Measurements from ENCODE around the gene FARSA.
"Not testable (repeated sequence)": the region's sequence is repeated elsewhere in the genome, so short reads cannot be mapped to it uniquely, and the experiment has no call there.

FARSA gene

DNA sequence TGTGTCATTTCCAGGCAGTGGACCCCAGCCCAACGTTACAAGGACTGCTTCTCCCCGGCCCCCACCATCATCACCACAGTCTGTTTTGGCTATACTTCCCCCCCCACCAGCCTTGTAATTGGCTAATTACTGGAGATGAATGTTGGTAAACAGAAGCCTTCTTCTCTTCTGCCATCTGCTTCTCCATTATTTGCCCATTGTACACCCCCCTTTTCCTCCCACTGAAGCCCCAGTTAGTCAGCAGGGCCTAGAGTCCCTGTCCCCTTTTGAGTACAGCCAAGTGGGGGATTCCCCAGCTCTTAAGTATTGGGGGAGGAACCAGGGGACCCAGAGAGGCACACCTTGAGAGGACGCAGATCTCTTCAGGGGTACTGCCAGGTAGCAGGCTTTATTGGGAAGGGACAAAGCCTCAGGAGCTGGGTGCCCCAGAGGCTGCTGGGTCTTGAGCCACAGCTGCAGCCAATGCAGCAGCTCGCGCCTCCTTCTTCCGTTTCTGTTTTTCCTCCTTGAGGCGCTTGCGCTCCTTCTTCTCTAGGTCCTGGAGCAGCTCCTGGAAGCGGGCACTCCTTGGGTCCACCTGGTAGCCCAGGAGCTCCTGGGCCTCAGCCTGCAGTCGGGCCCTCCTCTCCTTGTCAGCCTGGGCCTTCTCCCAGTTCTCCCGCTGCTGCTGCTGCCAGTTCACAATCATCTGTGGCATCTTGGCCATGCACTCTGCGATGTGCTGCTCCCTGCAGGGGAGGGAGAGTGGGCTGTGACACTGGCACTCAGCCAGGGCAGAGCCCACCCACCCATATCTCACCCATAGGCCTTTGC is 20.5 kb upstream of the FARSA start:
- DNase-seq, result peak; percentile 21

DNA sequence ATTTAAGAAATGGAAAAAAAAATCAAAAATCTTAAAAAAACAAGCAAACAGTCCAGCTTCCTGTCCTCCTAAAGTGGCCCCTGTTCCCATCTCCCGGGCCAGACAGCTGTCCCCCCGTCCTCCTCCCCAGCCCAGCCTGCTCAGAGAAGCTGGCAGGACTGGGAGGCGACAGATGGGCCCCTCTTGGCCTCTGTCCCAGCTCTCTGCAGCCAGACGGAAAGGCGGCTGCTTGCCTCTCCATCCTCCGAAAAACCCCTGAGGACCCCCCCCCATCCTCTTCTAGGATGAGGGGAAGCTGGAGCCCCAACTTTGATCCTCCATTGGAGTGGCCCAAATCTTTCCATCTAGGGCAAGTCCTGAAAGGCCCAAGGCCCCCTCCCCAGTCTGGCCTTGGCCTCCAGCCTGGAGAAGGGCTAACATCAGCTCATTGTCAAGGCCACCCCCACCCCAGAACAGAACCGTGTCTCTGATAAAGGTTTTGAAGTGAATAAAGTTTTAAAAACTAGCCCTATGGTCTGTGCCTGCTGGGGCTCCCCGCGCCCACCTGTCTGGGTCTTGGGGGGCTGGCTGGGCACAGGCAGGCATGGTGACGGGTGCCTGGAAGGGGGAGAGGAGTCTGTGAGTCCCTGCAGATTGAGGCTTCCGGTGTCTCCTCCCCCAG is 19.8 kb upstream of the FARSA start:
- no peak for DNase-seq

DNA sequence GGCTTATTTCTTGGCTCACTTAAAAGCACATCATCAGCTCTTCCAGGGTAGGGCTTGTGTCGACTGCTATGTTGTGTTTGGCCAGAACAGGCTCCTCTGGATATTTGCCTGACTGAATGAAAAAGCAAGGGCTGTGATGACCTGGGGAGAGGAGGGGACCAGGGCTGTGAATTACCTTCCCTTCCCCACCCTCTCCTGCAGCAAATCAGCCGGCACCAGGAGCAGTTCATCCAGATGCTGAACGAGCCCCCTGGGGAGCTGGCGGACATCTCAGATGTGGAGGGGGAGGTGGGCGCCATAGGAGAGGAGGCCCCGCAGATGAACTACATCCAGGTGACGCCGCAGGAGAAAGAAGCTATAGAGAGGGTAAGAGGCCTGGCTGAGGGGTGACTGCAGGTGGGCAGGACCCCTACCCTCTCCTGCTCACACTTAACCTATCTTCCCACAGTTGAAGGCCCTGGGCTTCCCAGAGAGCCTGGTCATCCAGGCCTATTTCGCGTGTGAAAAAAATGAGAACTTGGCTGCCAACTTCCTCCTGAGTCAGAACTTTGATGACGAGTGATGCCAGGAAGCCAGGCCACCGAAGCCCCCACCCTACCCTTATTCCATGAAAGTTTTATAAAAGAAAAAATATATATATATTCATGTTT is 19.1 kb upstream of the FARSA start:
- peak; percentile 40 for DNase-seq

DNA sequence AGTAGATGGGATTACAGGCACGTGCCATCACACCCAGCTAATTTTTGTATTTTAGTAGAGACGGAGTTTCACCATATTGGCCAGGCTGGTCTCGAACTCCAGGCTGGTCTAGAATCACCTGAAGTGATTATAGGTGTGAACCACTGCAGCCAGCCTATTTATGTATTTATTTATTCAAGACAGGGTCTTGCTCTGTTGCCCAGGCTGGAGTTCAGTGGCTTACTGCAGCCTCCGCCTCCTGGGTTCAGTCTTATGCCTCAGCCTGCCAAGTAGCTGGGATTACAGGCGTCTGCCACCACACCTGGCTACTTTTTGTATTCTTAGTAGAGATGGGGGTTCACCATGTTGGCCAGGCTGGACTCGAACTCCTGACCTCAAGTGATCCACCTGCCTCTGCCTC is 18.5 kb upstream of the FARSA start:
- not testable (repeated sequence) for DNase-seq

DNA sequence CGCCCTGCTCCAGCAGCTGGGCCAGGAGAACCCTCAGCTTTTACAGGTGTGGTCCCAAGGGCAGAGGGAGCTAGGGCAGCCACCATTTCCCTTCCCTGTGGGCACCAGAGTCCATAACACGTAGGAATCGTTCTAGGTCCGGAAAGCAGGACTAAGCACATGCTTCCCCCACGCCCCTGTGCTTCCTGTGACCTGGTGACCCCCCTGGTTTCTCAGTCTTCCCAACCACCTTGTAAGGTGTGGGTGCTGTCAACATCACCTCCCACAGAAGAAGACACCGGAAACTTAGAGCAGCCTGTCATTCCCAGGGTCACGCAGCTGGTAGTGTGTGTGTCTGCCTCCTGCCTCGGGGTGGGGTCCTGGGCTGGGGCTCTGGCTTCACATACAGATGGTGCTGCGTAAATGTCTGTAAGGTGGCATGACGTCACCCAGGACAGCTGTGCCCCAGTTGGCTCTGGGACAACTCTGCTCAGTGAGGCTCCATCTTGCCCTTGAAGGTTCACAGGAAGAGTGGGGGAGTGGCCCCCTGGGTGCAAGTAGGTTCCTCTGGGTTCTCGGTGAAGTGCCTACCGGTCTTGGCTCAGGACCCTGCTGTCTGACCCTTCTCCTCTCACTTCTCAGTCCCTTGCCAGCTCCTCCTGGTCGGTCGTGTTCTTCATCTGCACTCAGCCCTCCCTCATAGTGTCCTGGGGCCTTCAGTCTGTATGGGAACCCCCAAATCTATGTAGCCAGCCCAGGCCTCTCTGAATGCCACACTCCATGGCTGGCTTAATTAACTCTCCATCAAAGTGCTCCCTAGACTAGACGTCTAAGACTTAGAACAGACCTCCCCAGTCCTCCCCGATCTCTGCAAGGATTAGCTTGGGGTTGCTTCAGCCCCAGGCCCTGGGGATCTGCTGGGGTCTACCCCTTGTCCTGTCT is 16.1 kb upstream of the FARSA start:
- DNase-seq, result no peak

DNA sequence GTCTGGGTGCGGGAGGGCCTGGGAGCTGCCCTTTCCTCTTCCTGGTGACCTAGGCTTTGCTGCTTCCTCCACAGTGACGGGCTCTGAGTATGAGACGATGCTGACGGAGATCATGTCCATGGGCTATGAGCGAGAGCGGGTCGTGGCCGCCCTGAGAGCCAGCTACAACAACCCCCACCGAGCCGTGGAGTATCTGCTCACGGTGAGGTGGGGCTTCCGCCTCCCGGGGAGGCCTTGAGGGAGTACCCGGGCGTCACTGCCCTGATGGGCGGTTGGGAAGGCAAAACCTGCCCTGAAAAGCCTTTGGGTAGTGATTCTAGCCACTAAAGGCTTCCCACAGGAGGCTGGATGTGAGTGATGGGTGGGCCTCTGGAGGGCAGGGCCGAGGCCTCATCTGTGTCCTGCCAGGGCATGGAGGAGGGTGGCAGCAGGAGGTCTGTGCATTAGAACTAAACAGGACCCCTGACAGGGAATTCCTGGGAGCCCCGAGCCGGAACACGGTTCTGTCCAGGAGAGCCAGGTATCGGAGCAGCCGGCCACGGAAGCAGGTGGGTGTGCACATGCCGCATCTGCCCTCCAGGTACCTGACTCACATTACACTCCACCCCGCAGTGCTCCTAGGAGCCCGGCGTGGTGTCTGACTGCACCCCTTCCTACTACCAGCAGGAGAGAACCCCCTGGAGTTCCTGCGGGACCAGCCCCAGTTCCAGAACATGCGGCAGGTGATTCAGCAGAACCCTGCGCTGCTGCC is 15.3 kb upstream of the FARSA start:
- DNase-seq, result no peak

DNA sequence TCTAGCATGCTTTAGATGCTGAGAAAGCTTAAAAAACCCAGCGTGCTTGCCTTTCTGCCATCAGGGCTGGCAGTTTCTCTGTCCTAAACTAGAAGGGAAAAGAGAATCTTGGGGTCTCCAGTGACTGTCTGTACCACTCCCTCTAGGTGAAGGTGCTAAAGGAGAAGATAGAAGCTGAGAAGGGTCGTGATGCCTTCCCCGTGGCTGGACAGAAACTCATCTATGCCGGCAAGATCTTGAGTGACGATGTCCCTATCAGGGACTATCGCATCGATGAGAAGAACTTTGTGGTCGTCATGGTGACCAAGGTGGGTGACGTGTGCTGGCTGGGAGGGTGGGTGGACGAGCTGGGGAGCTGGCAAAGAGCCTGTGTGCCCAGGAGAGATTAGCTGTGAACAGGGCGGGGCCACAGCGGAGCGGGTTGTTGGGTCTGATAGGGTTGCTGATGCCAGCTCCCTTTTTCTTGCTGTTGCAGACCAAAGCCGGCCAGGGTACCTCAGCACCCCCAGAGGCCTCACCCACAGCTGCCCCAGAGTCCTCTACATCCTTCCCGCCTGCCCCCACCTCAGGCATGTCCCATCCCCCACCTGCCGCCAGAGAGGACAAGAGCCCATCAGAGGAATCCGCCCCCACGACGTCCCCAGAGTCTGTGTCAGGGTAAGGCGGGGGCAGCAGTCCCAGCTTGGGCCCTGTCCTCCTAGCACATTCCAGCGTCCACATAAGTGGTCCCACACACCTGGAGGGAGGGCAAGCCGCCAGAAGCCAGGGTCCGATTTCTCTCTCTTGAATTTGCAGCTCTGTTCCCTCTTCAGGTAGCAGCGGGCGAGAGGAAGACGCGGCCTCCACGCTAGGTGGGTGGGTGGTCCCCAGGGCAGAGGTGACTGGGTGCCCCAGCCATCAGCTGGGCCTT is 14.4 kb upstream of the FARSA start:
- no peak for DNase-seq

DNA sequence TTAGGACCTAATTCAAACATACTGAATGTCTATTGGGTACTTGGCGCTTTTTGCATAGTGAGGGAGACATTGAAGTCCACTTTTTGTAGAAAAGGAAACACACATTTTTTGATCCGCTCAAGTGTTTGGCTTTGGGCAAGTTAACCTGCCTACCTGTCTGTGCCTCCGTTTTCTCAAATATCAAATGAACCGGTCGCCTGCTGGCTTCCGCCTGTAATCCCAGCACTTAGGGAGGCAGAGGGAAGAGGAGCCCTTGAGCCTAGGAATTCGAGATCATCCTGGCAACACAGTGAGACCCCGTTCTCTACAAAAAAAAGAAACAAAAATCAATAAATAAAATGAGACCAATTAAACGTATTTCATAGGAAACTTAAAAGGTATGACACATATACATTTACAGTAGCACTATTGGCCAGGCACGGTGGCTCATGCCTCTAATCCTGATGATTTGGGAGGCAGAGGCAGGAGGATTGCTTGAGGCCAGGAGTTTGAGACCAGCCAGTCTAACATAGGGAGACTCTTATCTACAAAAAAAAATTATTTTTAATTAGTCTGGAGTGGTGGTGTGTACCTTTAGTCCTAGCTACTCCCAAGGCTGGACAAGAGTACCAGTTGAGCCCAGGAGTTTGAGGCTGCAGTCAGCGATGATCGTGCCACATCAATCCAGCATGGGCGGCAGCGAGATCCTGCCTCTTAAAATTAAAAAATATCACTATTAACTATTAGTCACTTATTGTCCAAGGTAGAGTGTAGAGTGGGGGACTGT is 13.4 kb upstream of the FARSA start:
- no peak for DNase-seq

DNA sequence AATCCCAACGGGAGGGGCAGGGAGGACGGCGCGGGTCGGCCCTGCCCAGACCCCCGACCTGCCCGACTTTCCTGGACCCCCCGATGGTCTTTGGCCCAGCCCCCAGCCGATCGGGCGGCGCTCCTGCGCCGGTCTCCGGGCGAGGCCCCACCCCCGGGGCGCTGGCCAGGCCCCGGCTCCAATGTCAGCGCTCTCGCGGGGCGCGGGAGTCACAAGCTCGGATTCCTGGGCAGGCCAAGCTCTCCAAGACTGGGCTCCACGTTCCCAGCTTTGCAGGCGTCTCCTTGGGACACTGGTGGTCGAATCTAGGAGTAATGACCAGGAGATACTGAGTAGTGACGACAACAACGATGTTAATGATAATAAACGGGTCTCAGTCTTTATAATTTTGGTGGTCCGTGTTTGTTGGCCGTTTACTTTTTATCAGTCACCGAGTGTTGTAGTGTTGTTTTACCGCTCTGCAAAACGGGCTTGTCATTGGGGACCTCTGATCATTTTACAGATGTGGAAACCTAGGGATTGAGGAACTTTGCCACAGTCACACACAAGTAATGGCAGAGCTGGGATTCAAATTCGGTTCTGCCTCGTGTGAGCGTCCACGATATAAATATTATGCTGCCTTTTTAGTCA is 12.7 kb upstream of the FARSA start:
- DNase-seq, result peak; percentile 45

DNA sequence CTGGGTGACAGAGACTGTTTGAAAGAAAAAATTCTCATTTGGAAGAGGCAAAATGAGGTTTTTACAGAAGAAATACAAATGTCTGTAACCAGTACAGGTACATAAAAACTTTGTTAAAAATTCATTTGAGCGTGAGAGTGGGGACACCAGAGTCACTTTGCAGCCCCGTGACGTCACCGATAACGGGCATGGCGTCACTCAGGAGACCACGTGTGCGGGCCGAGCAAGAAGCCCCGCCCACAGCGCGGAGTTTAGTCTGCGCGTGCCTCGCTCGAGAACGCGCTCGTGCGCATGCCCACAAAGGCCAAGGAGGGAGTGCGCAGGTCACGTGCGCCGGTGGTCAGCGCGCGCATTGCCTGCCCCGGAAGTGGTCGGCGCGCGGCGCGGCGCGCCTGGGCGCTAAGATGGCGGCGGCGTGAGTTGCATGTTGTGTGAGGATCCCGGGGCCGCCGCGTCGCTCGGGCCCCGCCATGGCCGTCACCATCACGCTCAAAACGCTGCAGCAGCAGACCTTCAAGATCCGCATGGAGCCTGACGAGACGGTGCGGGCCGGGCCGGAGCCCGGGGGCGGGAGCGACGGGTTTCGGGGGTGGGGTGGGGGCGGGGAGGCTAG is 12.1 kb upstream of the FARSA start, which contains the start of gene RAD23A:
RAD23A (plus strand) TSS at position 384 of the 613 bp plus-strand sequence; CDS start at position 471, 87 bp downstream.
- peak; percentile 97 for DNase-seq

DNA sequence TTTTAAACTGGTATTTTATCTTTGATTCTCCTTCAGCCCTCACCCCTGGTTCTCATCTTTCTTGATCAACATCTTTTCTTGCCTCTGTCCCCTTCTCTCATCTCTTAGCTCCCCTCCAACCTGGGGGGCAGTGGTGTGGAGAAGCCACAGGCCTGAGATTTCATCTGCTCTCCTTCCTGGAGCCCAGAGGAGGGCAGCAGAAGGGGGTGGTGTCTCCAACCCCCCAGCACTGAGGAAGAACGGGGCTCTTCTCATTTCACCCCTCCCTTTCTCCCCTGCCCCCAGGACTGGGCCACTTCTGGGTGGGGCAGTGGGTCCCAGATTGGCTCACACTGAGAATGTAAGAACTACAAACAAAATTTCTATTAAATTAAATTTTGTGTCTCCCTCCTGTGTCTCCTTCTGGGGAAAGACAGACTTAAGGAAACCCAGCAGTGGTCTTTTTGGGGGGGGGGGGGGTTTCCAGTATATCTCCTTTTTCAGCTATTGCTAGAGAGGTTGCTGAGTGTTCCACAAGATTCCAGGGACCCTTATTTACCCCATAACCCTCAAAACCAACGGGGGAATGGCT is 10.7 kb upstream of the FARSA start:
- no peak for DNase-seq

DNA sequence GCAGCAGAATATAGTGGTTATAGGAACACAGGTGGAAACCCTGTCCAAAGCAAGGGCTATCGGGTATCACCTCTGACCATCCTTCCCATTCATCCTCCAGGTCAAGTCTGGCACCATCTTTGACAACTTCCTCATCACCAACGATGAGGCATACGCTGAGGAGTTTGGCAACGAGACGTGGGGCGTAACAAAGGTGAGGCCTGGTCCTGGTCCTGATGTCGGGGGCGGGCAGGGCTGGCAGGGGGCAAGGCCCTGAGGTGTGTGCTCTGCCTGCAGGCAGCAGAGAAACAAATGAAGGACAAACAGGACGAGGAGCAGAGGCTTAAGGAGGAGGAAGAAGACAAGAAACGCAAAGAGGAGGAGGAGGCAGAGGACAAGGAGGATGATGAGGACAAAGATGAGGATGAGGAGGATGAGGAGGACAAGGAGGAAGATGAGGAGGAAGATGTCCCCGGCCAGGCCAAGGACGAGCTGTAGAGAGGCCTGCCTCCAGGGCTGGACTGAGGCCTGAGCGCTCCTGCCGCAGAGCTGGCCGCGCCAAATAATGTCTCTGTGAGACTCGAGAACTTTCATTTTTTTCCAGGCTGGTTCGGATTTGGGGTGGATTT is 10.0 kb upstream of the FARSA start:
- no peak for DNase-seq

DNA sequence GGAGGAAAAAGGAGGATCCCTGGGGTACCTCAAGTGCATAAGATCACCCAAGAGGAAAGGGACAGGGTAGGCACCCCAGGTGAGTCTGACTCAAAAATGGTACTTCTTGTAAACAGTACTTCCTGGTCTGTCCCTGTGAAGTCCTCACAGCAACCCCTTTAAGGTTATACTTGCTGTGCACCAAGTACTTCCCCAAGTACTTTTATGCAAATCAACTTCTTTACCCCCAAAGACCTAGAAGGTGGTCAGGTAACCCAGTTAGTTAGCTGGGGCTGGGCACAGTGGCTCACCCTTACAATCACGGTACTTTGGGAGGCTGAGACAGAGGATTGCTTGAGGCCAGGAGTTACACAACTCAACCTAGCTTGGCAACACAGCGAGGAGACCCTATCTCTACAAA is 7.4 kb upstream of the FARSA start:
- DNase-seq, result no peak

DNA sequence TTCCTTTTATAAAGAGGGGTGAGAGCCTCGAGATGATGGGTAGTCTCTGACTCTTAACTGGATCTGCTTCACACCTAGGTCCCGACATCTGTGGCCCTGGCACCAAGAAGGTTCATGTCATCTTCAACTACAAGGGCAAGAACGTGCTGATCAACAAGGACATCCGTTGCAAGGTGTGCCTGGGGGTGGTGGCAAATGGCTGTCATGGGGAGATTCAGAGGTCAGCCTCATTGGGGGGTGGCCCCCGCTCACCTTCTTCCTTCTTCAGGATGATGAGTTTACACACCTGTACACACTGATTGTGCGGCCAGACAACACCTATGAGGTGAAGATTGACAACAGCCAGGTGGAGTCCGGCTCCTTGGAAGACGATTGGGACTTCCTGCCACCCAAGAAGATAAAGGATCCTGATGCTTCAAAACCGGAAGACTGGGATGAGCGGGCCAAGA is 6.5 kb upstream of the FARSA start:
- no peak for DNase-seq

DNA sequence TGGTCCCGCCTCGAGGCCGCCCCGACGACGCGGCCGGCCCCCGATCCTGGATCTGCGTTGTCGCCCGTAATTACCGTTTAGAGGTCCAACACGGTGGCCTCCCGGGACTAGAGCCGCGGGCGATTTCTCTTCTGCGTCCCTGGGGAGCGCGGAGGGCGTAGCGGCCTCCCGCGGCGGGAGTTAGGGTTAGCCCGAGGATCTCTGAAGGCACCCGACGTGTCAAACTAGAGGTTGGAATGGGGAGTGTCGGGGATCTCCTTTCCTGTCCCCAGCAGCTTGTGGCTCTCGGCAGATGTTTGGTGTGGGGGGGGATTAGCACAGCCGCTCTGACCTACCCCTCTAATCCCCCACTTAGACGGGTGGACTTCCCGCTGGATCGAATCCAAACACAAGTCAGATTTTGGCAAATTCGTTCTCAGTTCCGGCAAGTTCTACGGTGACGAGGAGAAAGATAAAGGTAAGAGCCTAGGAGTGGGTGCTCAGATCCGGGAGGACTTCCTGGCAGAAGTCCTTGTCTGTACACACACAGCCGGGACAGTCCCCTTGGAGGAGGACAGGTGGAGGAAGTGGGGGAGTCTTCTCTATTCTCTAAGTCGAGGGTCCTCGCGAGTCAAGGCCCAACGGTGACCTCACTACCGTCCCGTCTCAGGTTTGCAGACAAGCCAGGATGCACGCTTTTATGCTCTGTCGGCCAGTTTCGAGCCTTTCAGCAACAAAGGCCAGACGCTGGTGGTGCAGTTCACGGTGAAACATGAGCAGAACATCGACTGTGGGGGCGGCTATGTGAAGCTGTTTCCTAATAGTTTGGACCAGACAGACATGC is 5.5 kb upstream of the FARSA start:
- peak; percentile 34 for DNase-seq

DNA sequence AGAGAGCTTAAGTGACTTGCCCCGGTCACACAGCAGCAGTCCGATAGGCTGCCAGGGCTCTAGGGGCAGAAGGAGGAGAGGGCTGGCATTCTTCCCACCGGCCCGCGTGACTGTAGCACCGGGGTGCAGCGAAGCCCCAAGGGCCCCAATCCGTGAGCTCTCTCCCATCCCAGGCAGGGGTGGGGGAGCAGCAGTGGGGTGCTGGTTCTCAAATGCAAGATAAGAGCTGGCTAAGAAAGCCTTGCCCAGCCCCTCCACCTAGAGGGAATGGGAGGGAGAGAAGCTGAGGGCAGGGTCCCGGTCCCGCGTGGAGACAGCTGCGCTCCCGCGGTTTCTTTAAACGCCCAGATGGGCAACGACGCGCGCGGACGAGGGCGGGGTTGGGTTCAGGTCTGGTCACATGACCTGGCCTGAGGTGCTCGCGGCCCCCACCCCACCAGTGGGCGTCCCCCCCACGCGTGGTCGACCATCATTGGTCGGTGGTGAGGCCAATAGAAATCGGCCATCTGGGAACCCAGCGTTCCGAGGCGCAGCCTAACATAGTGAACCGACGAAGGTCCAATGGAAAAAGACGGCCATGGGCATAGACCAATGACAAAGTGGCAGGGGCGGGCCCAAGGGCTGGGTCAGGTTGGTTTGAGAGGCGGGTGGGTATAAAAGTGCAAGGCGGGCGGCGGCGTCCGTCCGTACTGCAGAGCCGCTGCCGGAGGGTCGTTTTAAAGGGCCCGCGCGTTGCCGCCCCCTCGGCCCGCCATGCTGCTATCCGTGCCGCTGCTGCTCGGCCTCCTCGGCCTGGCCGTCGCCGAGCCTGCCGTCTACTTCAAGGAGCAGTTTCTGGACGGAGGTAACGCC is 4.6 kb upstream of the FARSA start, which contains the start of gene CALR:
CALR (plus strand) TSS at position 683 of the 852 bp plus-strand sequence; CDS start at position 754, 71 bp downstream.
- DNase-seq, result peak; percentile 100
